Activated CD4-positive, alpha-beta T cell treated with anti-CD3 and anti-CD28 coated beads for 4 hours (primary cell): ENCODE measurements around the gene PWWP2B.

Source experiments
- DNase-seq, 2 donors: peaks; one replicate each; pipeline ENCODE4 v3.0.0-alpha.2; 2020

The PWWP2B gene

GRCh38 chr10:132397036-132397541 is at the start of gene PWWP2B:
Gene PWWP2B (plus strand): TSS chr10:132397200. CDS start chr10:132397227, 27 bp downstream.
- DNase-seq, result peak; percentile 63 to 70

GRCh38 chr10:132347211-132347930 is 49.6 kb upstream of the PWWP2B start:
- no peak for DNase-seq

GRCh38 chr10:132347931-132348267 is 49.1 kb upstream of the PWWP2B start:
- no peak for DNase-seq

- no peak for DNase-seq
Observed at GRCh38 chr10:132349766-132350165, 47.2 kb upstream of the PWWP2B start.

- no peak for DNase-seq
Observed at GRCh38 chr10:132350391-132350790, 46.6 kb upstream of the PWWP2B start.

- DNase-seq, result no peak
Observed at GRCh38 chr10:132350946-132351345, 46.1 kb upstream of the PWWP2B start.

- no peak for DNase-seq
Observed at GRCh38 chr10:132351611-132352010, 45.4 kb upstream of the PWWP2B start.

- DNase-seq, result peak; percentile 67 to 81
Observed at GRCh38 chr10:132352462-132353308, 44.3 kb upstream of the PWWP2B start.

- DNase-seq, result no peak
Observed at GRCh38 chr10:132353456-132354355, 43.3 kb upstream of the PWWP2B start.

GRCh38 chr10:132354356-132355094 is 42.5 kb upstream of the PWWP2B start:
- no peak for DNase-seq

GRCh38 chr10:132355297-132355696 is 41.7 kb upstream of the PWWP2B start:
- no peak for DNase-seq

GRCh38 chr10:132355754-132356153 is 41.2 kb upstream of the PWWP2B start:
- no peak for DNase-seq

- DNase-seq, result no peak
Observed at GRCh38 chr10:132356621-132357195, 40.3 kb upstream of the PWWP2B start.

- DNase-seq, result no peak
Observed at GRCh38 chr10:132357286-132358058, 39.5 kb upstream of the PWWP2B start.

- no peak for DNase-seq
Observed at GRCh38 chr10:132359305-132360040, 37.5 kb upstream of the PWWP2B start.

GRCh38 chr10:132360766-132361447 is 36.1 kb upstream of the PWWP2B start:
- peak; percentile 22 to 25 for DNase-seq

- no peak for DNase-seq
Observed at GRCh38 chr10:132361581-132362101, 35.4 kb upstream of the PWWP2B start.

GRCh38 chr10:132362151-132362611 is 34.8 kb upstream of the PWWP2B start:
- no peak for DNase-seq

GRCh38 chr10:132363376-132363775 is 33.6 kb upstream of the PWWP2B start:
- no peak for DNase-seq
